Pericardium fibroblast (primary cell): Measurements from ENCODE around the gene WSB2. TPM values are rescaled to one million over a fixed set of nuclear protein-coding genes. Genes with fewer than 3 reads are reported as not detected.

Experiments
- total RNA-seq: library from RNA; depleted of rRNA; stranded (reverse); fragments of >200 nt; gene quantifications from 2 replicates; pipeline ENCODE4 v1.2.3, GENCODE V29; 2015

Gene WSB2
- total RNA-seq: 50.1 and 80.3 TPM in 2 replicates

GRCh38 chr12:118061011-118061872 is at the start of gene WSB2:
Gene WSB2, minus strand, starts transcription at chr12:118061179. Its CDS starts 131 bp downstream, at chr12:118061048.

GRCh38 chr12:118103601-118104382 is 42.8 kb upstream of the WSB2 start, which contains the start of gene VSIG10:
Gene VSIG10, minus strand, starts transcription at chr12:118104011. Its CDS starts 340 bp downstream, at chr12:118103671.

GRCh38 chr12:118016424-118017264 is 44.3 kb downstream of the WSB2 start, which contains the start of gene RFC5:
Gene RFC5, plus strand, starts transcription at chr12:118016703. Its CDS starts 125 bp downstream, at chr12:118016828.

Other genes with a start within 250 kb of the WSB2 start
- not detected in 2 replicates for gene KSR2, start 92.2 kb downstream of the WSB2 start, total RNA-seq
- 5.0 and 11.8 TPM in 2 replicates for gene RFC5, start 44.5 kb downstream of the WSB2 start, total RNA-seq
- gene VSIG10, start 42.8 kb upstream of the WSB2 start, total RNA-seq: 8.8 and 18.6 TPM in 2 replicates
- gene PEBP1, start 74.9 kb upstream of the WSB2 start, total RNA-seq: 193 and 224 TPM in 2 replicates